ENCODE data around the gene AFMID.

DNA sequence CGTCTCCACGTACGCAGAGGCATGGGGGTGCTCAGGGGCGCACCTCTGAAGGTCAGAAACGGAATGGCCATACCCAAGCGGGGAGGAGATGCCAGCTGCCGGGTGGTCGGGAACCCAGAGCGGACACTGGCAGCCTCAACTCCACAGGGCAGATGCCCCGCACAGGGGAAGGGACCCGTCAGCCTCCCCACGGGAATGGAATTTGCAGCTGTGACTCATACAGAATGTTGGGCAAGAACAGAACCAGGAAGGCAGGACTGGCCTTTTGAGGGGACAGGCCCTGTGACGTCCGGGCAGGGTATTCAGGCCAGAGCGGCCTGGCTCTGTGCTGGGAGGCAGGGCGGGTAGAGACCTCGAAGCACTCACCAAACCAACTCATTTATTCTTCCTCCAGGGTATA is 7.8 kb upstream of the AFMID start:
- TF ChIP-seq CTCF (IDR thresholded peaks at IDR 0.05) (no peak), EZH2 (IDR thresholded peaks at IDR 0.05; ENCODE audit: borderline replicate concordance, insufficient read depth, low read depth, low read length, poor library complexity, severe bottlenecking) (no peak)
